Measurements from ENCODE around the gene THOC2. TPM values are rescaled to one million over a fixed set of nuclear protein-coding genes. Genes with fewer than 3 reads are reported as not detected.

Gene THOC2
- total RNA-seq (2011; cell fraction: chromatin; rRNA removed; ENCODE audit: low replicate concordance), result 149 and 864 TPM in 2 replicates
- total RNA-seq (2011; cell fraction: nucleolus; rRNA removed), result 56.5 and 100 TPM in 2 replicates
- total RNA-seq (2011; cell fraction: nucleoplasm; rRNA removed), result 222 and 243 TPM in 2 replicates
- 119 and 162 TPM in 2 replicates for total RNA-seq (2014; rRNA removed)
- 192 and 205 TPM in 2 replicates for total RNA-seq (2014; rRNA removed; fragmentation: Illumina TruSeq; extraction: Trizol)
- total RNA-seq (2015; rRNA removed; fragmentation: Illumina TruSeq; extraction: Trizol), result 183 and 201 TPM in 2 replicates
- 136 and 140 TPM in 2 replicates for total RNA-seq (2021)
- 216 and 234 TPM in 2 replicates for polyA plus RNA-seq (2011; rRNA removed)
- 26.0 and 61.6 TPM in 2 replicates for polyA plus RNA-seq (2011; cell fraction: cytosol; rRNA removed)
- polyA plus RNA-seq (2011; cell fraction: nucleus; rRNA removed), result 215 and 405 TPM in 2 replicates
- 70.0 and 75.4 TPM in 2 replicates for polyA plus RNA-seq (2012)
- 157 and 192 TPM in 2 replicates for polyA plus RNA-seq (2014; fragmentation: Illumina TruSeq; extraction: Trizol)
- 100 to 1,000 TPM; 131 to 194 TPM for polyA plus RNA-seq (2014; fragmentation: Nextera tagmentation; extraction: Ambion mirVana)
- 162 and 170 TPM in 2 replicates for polyA plus RNA-seq (2014; rRNA removed)
- polyA minus RNA-seq (2011; rRNA and poly(A)+ RNA removed), result 262 and 289 TPM in 2 replicates
- 50.3 and 64.3 TPM in 2 replicates for polyA minus RNA-seq (2011; cell fraction: cytosol; rRNA and poly(A)+ RNA removed)
- 206 and 429 TPM in 2 replicates for polyA minus RNA-seq (2011; cell fraction: nucleus; rRNA and poly(A)+ RNA removed)
- percentile 92 among the genes with signal in this experiment for Bru-seq, nascent RNA
- percentile 96 among the genes with signal in this experiment for BruChase-seq, experiment 1, labeled RNA remaining after a 2-hour chase
- percentile 96 among the genes with signal in this experiment for BruChase-seq, experiment 2, labeled RNA remaining after a 6-hour chase
- long read RNA-seq, experiment 1, partial matches to known transcripts, result 279 of 361 reads
- long read RNA-seq, experiment 1, other reads (novel, unspliced or antisense), result 74 of 361 reads
- long read RNA-seq, experiment 2, full-length matches to known transcripts, result 1 of 25 reads
- long read RNA-seq, experiment 2, partial matches to known transcripts, result 2 of 25 reads
- long read RNA-seq, experiment 2, other reads (novel, unspliced or antisense), result 22 of 25 reads
- long read RNA-seq, experiment 3, partial matches to known transcripts, result 76 of 84 reads
- long read RNA-seq, experiment 3, other reads (novel, unspliced or antisense), result 7 of 84 reads

- Histone ChIP-seq H3K9me3 (replicated peaks; ENCODE audit: control insufficient read depth, insufficient read depth, low read depth, low read length) (no peaks in the 10 kb centered on the region; the same call in 1 of the 2 replicates), H3K9ac (ENCODE audit: insufficient read depth in 1 of 2, low read depth in 2 of 2, low read length in 2 of 2) (peak within 1 kb of the TSS; percentile 97), H3K9me1 (ENCODE audit: control insufficient read depth, insufficient read depth, low read length) (no peaks in the 10 kb centered on the region), H3K4me1 (replicated peaks in 1 of 2; ENCODE audit: control insufficient read depth in 2 of 2, insufficient read depth in 2 of 2, low read length in 2 of 2) (peaks cover 0 to 5% of the 10 kb centered on the region in 2 experiments; a peak in 2 of 5 replicates), H3K36me3 (ENCODE audit: control insufficient read depth, insufficient read depth, low read length) (peaks cover 12% of the 10 kb centered on the region; the same call in 1 of the 3 replicates), H4K20me1 (replicated peaks; ENCODE audit: control insufficient read depth, insufficient read depth, low read length) (peaks cover 7% of the 10 kb centered on the region), H3K79me2 (ENCODE audit: control insufficient read depth, insufficient read depth, low read length) (peaks cover 54% of the 10 kb centered on the region), H3K4me3 (peak within 1 kb of the TSS; percentile 91), H2AFZ (ENCODE audit: low read depth, low read length) (peak within 1 kb of the TSS; percentile 95), H3K4me2 (ENCODE audit: insufficient read depth, low read length) (peak within 1 kb of the TSS; percentile 93), H3K27me3 (ENCODE audit: control insufficient read depth in 2 of 2, insufficient read depth in 2 of 2, low read length in 2 of 2) (no peaks in the 10 kb centered on the region), H3K27ac (ENCODE audit: extremely low read depth, low read depth, low read length) (peak within 1 kb of the TSS; percentile 97)
- under 1% methylated on average over 37 of the region's 49 CpGs for WGBS (ENCODE audit: insufficient coverage, low coverage, missing lambda C conversion rate)
- ChIA-PET CTCF (ENCODE audit: low intra/inter-chr PET ratio) (no interaction called here), POLR2A (interaction anchor here (0.7 to 1.9 kb wide), 9 partner anchors 11 to 108 kb away, joined by 3 to 12 read pairs (median 3); no protein-coding TSS in a partner anchor)
- BruUV-seq (replicated peaks), result TSS peak; percentile 70
- intact Hi-C loops (cut with micrococcal nuclease), result no loop called here
- in situ Hi-C loops (cut with MboI), result no loop called here
- peak; percentile 79 for ATAC-seq
- DNase-seq (ENCODE audit: extremely low read depth in 1 of 4, low spot score in 3 of 4), result peak; percentile 71 to 93 (median 78)
- FAIRE-seq, result peak; percentile 84
- TF ChIP-seq HBP1 (CRISPR knock-in tag; IDR thresholded peaks at IDR 0.05), result no peak
- TF ChIP-seq BCOR (IDR thresholded peaks at IDR 0.05), result 0 out of 2 replicates have a peak, but pooled peaks have one; percentile 39
- TF ChIP-seq ERF (CRISPR knock-in tag; IDR thresholded peaks at IDR 0.05), result no peak
- no peak for TF ChIP-seq FIP1L1 (IDR thresholded peaks at IDR 0.05; ENCODE audit: low read depth, low read length, poor library complexity, severe bottlenecking)
- no peak for TF ChIP-seq NFIC (IDR thresholded peaks at IDR 0.05)
- TF ChIP-seq EP300 (IDR thresholded peaks at IDR 0.05; ENCODE audit: low read length), result no peak
- TF ChIP-seq HNRNPUL1 (IDR thresholded peaks at IDR 0.05; ENCODE audit: low read length), result no peak
- no peak for TF ChIP-seq ZKSCAN8 (CRISPR knock-in tag; IDR thresholded peaks at IDR 0.05)
- 0 out of 2 replicates have a peak, but pooled peaks have one; percentile 41 for TF ChIP-seq MTA2 (IDR thresholded peaks at IDR 0.05; ENCODE audit: low read depth)
- TF ChIP-seq RBFOX2 (IDR thresholded peaks at IDR 0.05; ENCODE audit: low read depth, low read length), result peak; percentile 96
- peak; percentile 24; the same call in 1 of the 2 replicates for TF ChIP-seq FOXM1 (IDR thresholded peaks at IDR 0.05; ENCODE audit: low read depth)
- no peak for TF ChIP-seq FOXM1 (CRISPR knock-in tag; IDR thresholded peaks at IDR 0.05; ENCODE audit: low read depth)
- TF ChIP-seq TCF3 (CRISPR knock-in tag; IDR thresholded peaks at IDR 0.05), result no peak
- no peak for TF ChIP-seq EHMT2 (IDR thresholded peaks at IDR 0.05)
- TF ChIP-seq PRMT5 (CRISPR knock-in tag; IDR thresholded peaks at IDR 0.05), result no peak
- TF ChIP-seq THRAP3 (IDR thresholded peaks at IDR 0.05; ENCODE audit: borderline replicate concordance), result no peak
- TF ChIP-seq PHF20 (IDR thresholded peaks at IDR 0.05; ENCODE audit: partially characterized antibody), result peak; percentile 30
These were observed at the start of gene THOC2 for GRCh38 chrX:123732670-123733363. THOC2 (minus strand) TSS chrX:123733052; CDS start chrX:123733022, 30 bp downstream.
